ENCODE data around the gene SYT1. TPM values are rescaled to one million over a fixed set of nuclear protein-coding genes. Genes with fewer than 3 reads are reported as not detected.

SYT1 gene
- total and polyA plus RNA-seq, 2 of the 4 experiments (the other 2 are of a cell fraction): 2.8 to 3.0 TPM

GRCh38 chr12:79370021-79370420 is 505.4 kb downstream of the SYT1 start:
- TF ChIP-seq MAFK (IDR thresholded peaks at IDR 0.05; ENCODE audit: low read depth, low read length): no peak
- TF ChIP-seq FOS (IDR thresholded peaks at IDR 0.05; ENCODE audit: low read depth, low read length): no peak
- no peak for TF ChIP-seq CEBPB (IDR thresholded peaks at IDR 0.05; ENCODE audit: low read depth, low read length)
- no peak for TF ChIP-seq ELK1 (IDR thresholded peaks at IDR 0.05; ENCODE audit: borderline replicate concordance, low read depth, low read length)
- no peak for TF ChIP-seq RCOR1 (IDR thresholded peaks at IDR 0.05; ENCODE audit: insufficient replicate concordance, low read length)
- no peak for TF ChIP-seq CTCF (conservative IDR thresholded peaks at IDR 0.05; ENCODE audit: low read depth, low read length)
- no peak for TF ChIP-seq RFX5 (IDR thresholded peaks at IDR 0.05; ENCODE audit: low read depth, low read length)
- H3K4ac ChIP-seq (ENCODE audit: low read depth, low read length): no peak overlapping the region
- no peaks in the 10 kb centered on the region for H3K4me1 ChIP-seq (ENCODE audit: control insufficient read depth, insufficient read depth, low read length)
- H3K23ac ChIP-seq (ENCODE audit: low read depth, low read length): no peak overlapping the region
- DNase-seq (no peak), ATAC-seq (ENCODE audit: low read depth) (no peak)
- no peak overlapping the region for H2AFZ ChIP-seq (replicated peaks; ENCODE audit: low read length, poor library complexity)
- H4K91ac ChIP-seq (ENCODE audit: insufficient read depth, low read depth, low read length): no peak overlapping the region
- no peaks in the 10 kb centered on the region for H3K9me3 ChIP-seq (ENCODE audit: control insufficient read depth, insufficient read depth, low read length)
- no peaks in the 10 kb centered on the region for H3K9me1 ChIP-seq (ENCODE audit: insufficient read depth, low read length)
- H2AK5ac ChIP-seq (ENCODE audit: low read depth, low read length): no peak overlapping the region
- H3K27me3 ChIP-seq (ENCODE audit: control insufficient read depth, insufficient read depth, low read length): no peaks in the 10 kb centered on the region
- intact Hi-C loops (cut with micrococcal nuclease) (loop anchor here (5.0 to 10.0 kb wide), 2 partner anchors 1185 to 1223 kb away; no protein-coding TSS in a partner anchor), dilution Hi-C loops (cut with HindIII; ENCODE audit: low sequenced_read_pairs, unreplicated experiment) (no loop called here), in situ Hi-C loops (cut with MboI; ENCODE audit: low sequenced_read_pairs) (loop anchor here (25.0 kb wide), 1 partner anchor 1183 kb away; no protein-coding TSS in a partner anchor)
- no peaks in the 10 kb centered on the region for H3K36me3 ChIP-seq (ENCODE audit: control insufficient read depth, insufficient read depth, low read length)
- H3K14ac ChIP-seq (replicated peaks; ENCODE audit: low read depth, low read length): no peak overlapping the region
- H4K20me1 ChIP-seq (ENCODE audit: insufficient read depth, low read length): no peaks in the 10 kb centered on the region
- no peak overlapping the region for H3K56ac ChIP-seq (ENCODE audit: extremely low read depth, insufficient read depth, low read length)
- no CpG with 5 or more reads among the region's 2 CpGs for WGBS, 2 experiments (ENCODE audit: extremely low coverage in 2 of 2, insufficient read length in 1 of 2)
- no peak overlapping the region for H3K4me2 ChIP-seq (ENCODE audit: low read depth, low read length)
- no peak overlapping the region for H4K5ac ChIP-seq (ENCODE audit: low read depth, low read length)
- H3K27ac ChIP-seq (ENCODE audit: insufficient read depth, low read length): no peak overlapping the region
- no peak overlapping the region for H2BK120ac ChIP-seq (ENCODE audit: low read depth, low read length)
- no peak overlapping the region for H2BK5ac ChIP-seq (ENCODE audit: low read depth, low read length, poor library complexity, severe bottlenecking)
- H3K79me1 ChIP-seq (ENCODE audit: low read depth in 1 of 2, low read length in 2 of 2): no peaks in the 10 kb centered on the region
- ChIA-PET POLR2A (ENCODE audit: unreplicated experiment) (no interaction called here), CTCF (interaction anchor here (0.6 kb wide), 1 partner anchor 49 kb away, joined by 3 read pairs; no protein-coding TSS in a partner anchor)
- H2BK20ac ChIP-seq (ENCODE audit: low read depth, low read length): no peak overlapping the region
- no peak overlapping the region for H3K9ac ChIP-seq (ENCODE audit: low read depth, low read length)
- no peak overlapping the region for H4K8ac ChIP-seq (ENCODE audit: low read depth in 2 of 2, low read length in 2 of 2)
- H2AK9ac ChIP-seq (replicated peaks; ENCODE audit: low read depth, low read length, poor library complexity): no peak overlapping the region
- BruUV-seq (replicated peaks): no TSS peak
- H3K18ac ChIP-seq (ENCODE audit: low read depth, low read length): no peak overlapping the region
- no peak overlapping the region for H2BK15ac ChIP-seq (ENCODE audit: low read depth, low read length)
- H3K4me3 ChIP-seq (ENCODE audit: insufficient read depth, low read depth, low read length): no peak overlapping the region
